Sigmoid colon (tissue), 7 donors: Measurements from ENCODE around the gene EVA1C. TPM values are rescaled to one million over a fixed set of nuclear protein-coding genes. Genes with fewer than 3 reads are reported as not detected.
A peak's percentile ranks its signal among the peaks of the same experiment; 100 is the strongest.

Experiments used
- DNase-seq: peaks from one replicate; pipeline ENCODE4 v3.0.0-alpha.2; 2019
- H3K27ac ChIP-seq, 4 donors: fragments of 200-600 bp; sonication (generic); one replicate each; pipeline ENCODE4 v1.5.1; 2016 to 2019; ENCODE audit warnings: mild to moderate bottlenecking in 1 of 4
- H3K27me3 ChIP-seq, 3 donors: fragments of 200-600 bp; sonication (generic); one replicate each; pipeline ENCODE4 v1.5.1; 2019; ENCODE audit warnings: mild to moderate bottlenecking in 1 of 3
- H3K36me3 ChIP-seq, 4 donors: fragments of 200-600 bp; sonication (generic); one replicate each; pipeline ENCODE4 v1.5.1; 2016 to 2019
- H3K4me1 ChIP-seq, 4 donors: fragments of 200-600 bp; sonication (generic); one replicate each; pipeline ENCODE4 v1.5.1; 2017 to 2019
- H3K4me3 ChIP-seq, 4 donors: fragments of 200-600 bp; sonication (generic); one replicate each; pipeline ENCODE4 v1.5.1; 2017 to 2019; ENCODE audit warnings: mild to moderate bottlenecking in 2 of 4, moderate library complexity in 1 of 4
- H3K9me3 ChIP-seq, 4 donors: fragments of 200-600 bp in 3 of 4; sonication (generic) in 3 of 4; one replicate each; pipeline versions ENCODE4 v1.5.1 to v1.6.1; 2013 to 2019
- CTCF ChIP-seq, 4 experiments: fragments of 450-650 bp in 3 of 4; fragments of 200-600 bp in 1 of 4; IDR thresholded peaks; one replicate each; pipeline ENCODE4 v1.5.1; 2016 to 2019; ENCODE audit warnings: antibody characterized with exemption in 4 of 4, mild to moderate bottlenecking in 3 of 4, moderate library complexity in 2 of 4
- EP300 ChIP-seq, 4 donors: sonication (generic); formaldehyde crosslinking; IDR thresholded peaks; one replicate each; pipeline ENCODE4 v1.6.1; 2017; ENCODE audit warnings: antibody characterized with exemption in 4 of 4
- POLR2A ChIP-seq, 2 donors: fragments of 450-650 bp; IDR thresholded peaks; one replicate each; pipeline ENCODE4 v1.6.1; 2016; ENCODE audit warnings: antibody characterized with exemption in 2 of 2, mild to moderate bottlenecking in 2 of 2, moderate library complexity in 2 of 2
- POLR2AphosphoS5 ChIP-seq, 4 donors: sonication (generic); formaldehyde crosslinking; IDR thresholded peaks; one replicate each; pipeline ENCODE4 v1.6.1; 2017; ENCODE audit warnings: antibody characterized with exemption in 4 of 4
- WGBS, 2 donors: extraction: QIAGEN DNeasy Blood & Tissue Kit; methylation state at CpG; one replicate each; pipeline ENCODE4 v1.1.7; 2013; 5-methylcytosine and 5-hydroxymethylcytosine counted together
- intact Hi-C: fragments of 100-400 bp; cut with DNase I; formaldehyde crosslinking; loops from one replicate; pipeline ENCODE4 v1.15.1; 2023
- polyA plus RNA-seq, 3 donors: library from polyadenylated mRNA; stranded (reverse); fragments of 200-250 nt; gene quantifications; one replicate each; pipeline ENCODE4 v1.2.3, GENCODE V29; 2013
- small RNA-seq, 3 donors: library from RNA; depleted of rRNA; stranded (forward); fragments of <200 nt; gene quantifications; one replicate each; pipeline ENCODE3, GENCODE V24; 2016
- total RNA-seq, 4 donors: library from RNA; depleted of rRNA; stranded (reverse); fragments of >200 nt; gene quantifications; one replicate each; pipeline ENCODE4 v1.1.0, GENCODE V29; 2016
- donor health status: healthy with polysubstance abuse.
- donor health status: Bipolar disorder and iron deficiency.
- donor health status: healthy.

The EVA1C gene
- total and polyA plus RNA-seq, 7 donors: 3.5 to 53.8 (median 32.1) TPM

- intact Hi-C loops: no loop called here
- H3K27ac ChIP-seq: peak overlapping the region in 1 of 4 donors; percentile 21
- WGBS, 2 donors: 61 to 70% methylated on average over 5 of the region's 5 CpGs
- TF ChIP-seq CTCF (IDR thresholded peaks at IDR 0.05) (no peak), EP300 (IDR thresholded peaks at IDR 0.05) (no peak), POLR2A (IDR thresholded peaks at IDR 0.05) (no peak), POLR2AphosphoS5 (IDR thresholded peaks at IDR 0.05) (no peak)
- H3K4me3 ChIP-seq: no peak overlapping the region
- H3K27me3 ChIP-seq: no peaks in the 10 kb centered on the region
- H3K36me3 ChIP-seq: no peaks in the 10 kb centered on the region
- peaks cover 0 to 7% (median 0%) of the 10 kb centered on the region in 4 donors for H3K9me3 ChIP-seq
- H3K4me1 ChIP-seq: no peaks in the 10 kb centered on the region
- no peak for DNase-seq
Measured at GRCh38 chr21:32562426-32562825, 149.9 kb downstream of the EVA1C start.

- Histone ChIP-seq H3K27ac (peak overlapping the region in 1 of 4 donors; percentile 21), H3K36me3 (no peaks in the 10 kb centered on the region), H3K9me3 (peaks cover 0 to 7% (median 0%) of the 10 kb centered on the region in 4 donors), H3K4me1 (no peaks in the 10 kb centered on the region), H3K4me3 (no peak overlapping the region), H3K27me3 (no peaks in the 10 kb centered on the region)
- TF ChIP-seq POLR2A (IDR thresholded peaks at IDR 0.05): no peak
- TF ChIP-seq CTCF (IDR thresholded peaks at IDR 0.05): no peak
- no peak for TF ChIP-seq POLR2AphosphoS5 (IDR thresholded peaks at IDR 0.05)
- no peak for TF ChIP-seq EP300 (IDR thresholded peaks at IDR 0.05)
- intact Hi-C loops: no loop called here
- WGBS, 2 donors: 91 to 95% methylated on average over 2 of the region's 2 CpGs
- DNase-seq: no peak
Measured at GRCh38 chr21:32562915-32563314, 150.4 kb downstream of the EVA1C start.

Small RNAs within 50 kb of the gene (small RNA-seq; reads per million reads assigned to genes)
- gene RF00438 (0 reads per million in 3 donors), gene RNA5SP490 (0 to 0.36 (median 0) reads per million in 3 donors), gene SNORA80A (4.4 to 57.6 (median 14.8) reads per million in 3 donors)

Other genes with a start within 250 kb of the EVA1C start
- gene MIS18A, start 133.7 kb upstream of the EVA1C start, total RNA-seq: 1 to 10 TPM; 2.4 to 6.4 (median 4.4) TPM
- gene MIS18A, start 133.7 kb upstream of the EVA1C start, polyA plus RNA-seq: 10 to 100 TPM in 2 of 3 donors, 1 to 10 TPM in 1; 9.0 to 12.0 (median 11.5) TPM
- 1 to 10 TPM in 1 of 4 donors, not detected in 3; 1.1 TPM for gene MRAP, start 113.9 kb upstream of the EVA1C start, total RNA-seq
- gene MRAP, start 113.9 kb upstream of the EVA1C start, polyA plus RNA-seq: 1 to 10 TPM in 1 of 3 donors, not detected in 2; 6.5 TPM
- 10 to 100 TPM in 3 of 4 donors, 1 to 10 TPM in 1; 7.5 to 16.7 (median 11.5) TPM for gene URB1, start 19.7 kb upstream of the EVA1C start, total RNA-seq
- gene URB1, start 19.7 kb upstream of the EVA1C start, polyA plus RNA-seq: 1 to 10 TPM in 1 of 3 donors, under 1 TPM in 2; 0.60 to 7.1 (median 0.69) TPM
- 1 to 10 TPM in 3 of 4 donors, under 1 TPM in 1; 0.66 to 2.8 (median 1.9) TPM for gene TCP10L, start 172.8 kb downstream of the EVA1C start, total RNA-seq
- under 1 TPM in 1 of 3 donors, not detected in 2; 0.51 TPM for gene TCP10L, start 172.8 kb downstream of the EVA1C start, polyA plus RNA-seq
- 10 to 100 TPM; 14.4 to 33.8 (median 24.2) TPM for gene CFAP298, start 199.7 kb downstream of the EVA1C start, total RNA-seq
- gene CFAP298, start 199.7 kb downstream of the EVA1C start, polyA plus RNA-seq: 10 to 100 TPM; 24.7 to 38.6 (median 32.4) TPM